NB4 (cell line): ENCODE results near the gene HMX3.

ENCODE experiments used
- CTCF ChIP-seq: IDR thresholded peaks from one replicate; pipeline ENCODE4 v1.5.1; 2012; ENCODE audit warnings: low read depth, low read length
- POLR2A ChIP-seq: IDR thresholded peaks from 2 replicates; pipeline ENCODE4 v1.6.1; 2011; ENCODE audit warnings: mild to moderate bottlenecking; ENCODE audit not compliant: insufficient read length; ENCODE audit errors: extremely low read depth

GRCh38 chr10:123175389-123176387 lies 39.9 kb downstream of the HMX3 start:
- TF ChIP-seq POLR2A (no peak), CTCF (no peak)
